ENCODE measurements around the gene DOCK2.

DNA sequence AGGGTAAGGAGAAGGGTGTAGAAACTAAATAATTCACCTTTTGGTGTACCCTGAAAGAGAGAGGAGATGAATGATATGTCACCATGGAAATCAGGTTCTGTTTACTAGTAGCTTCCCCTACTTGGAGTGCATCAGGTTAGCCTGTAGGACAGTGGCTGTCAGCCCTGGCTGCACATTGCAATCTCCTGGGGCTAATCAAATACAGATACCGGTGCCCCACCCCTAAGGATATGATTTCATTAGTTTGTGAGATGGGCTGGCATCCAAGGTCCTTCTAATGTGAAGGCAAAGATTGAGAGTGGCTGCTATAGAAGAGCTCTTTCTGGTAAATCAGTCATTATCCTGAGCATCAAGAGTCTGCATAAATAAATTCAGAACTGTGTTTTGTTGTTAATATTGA is 296.1 kb downstream of the DOCK2 start:
- TF ChIP-seq SIN3A (conservative IDR thresholded peaks at IDR 0.05 in 1 of 2, IDR thresholded peaks at IDR 0.05 in 1 of 2; ENCODE audit: low read depth in 1 of 2, low read length in 2 of 2) (no peak), SRF (IDR thresholded peaks at IDR 0.05; ENCODE audit: low read depth, low read length) (no peak), JUND (IDR thresholded peaks at IDR 0.05; ENCODE audit: low read length) (no peak), KDM1A (IDR thresholded peaks at IDR 0.05; ENCODE audit: borderline replicate concordance, low read length) (no peak), ZNF274 (IDR thresholded peaks at IDR 0.05; ENCODE audit: borderline replicate concordance, extremely low read depth, low read length) (no peak), CHD2 (IDR thresholded peaks at IDR 0.05; ENCODE audit: low read length) (no peak), EZH2 (IDR thresholded peaks at IDR 0.05; ENCODE audit: low read depth, low read length, severe bottlenecking) (no peak)
- TF ChIP-seq, protein P1, sequence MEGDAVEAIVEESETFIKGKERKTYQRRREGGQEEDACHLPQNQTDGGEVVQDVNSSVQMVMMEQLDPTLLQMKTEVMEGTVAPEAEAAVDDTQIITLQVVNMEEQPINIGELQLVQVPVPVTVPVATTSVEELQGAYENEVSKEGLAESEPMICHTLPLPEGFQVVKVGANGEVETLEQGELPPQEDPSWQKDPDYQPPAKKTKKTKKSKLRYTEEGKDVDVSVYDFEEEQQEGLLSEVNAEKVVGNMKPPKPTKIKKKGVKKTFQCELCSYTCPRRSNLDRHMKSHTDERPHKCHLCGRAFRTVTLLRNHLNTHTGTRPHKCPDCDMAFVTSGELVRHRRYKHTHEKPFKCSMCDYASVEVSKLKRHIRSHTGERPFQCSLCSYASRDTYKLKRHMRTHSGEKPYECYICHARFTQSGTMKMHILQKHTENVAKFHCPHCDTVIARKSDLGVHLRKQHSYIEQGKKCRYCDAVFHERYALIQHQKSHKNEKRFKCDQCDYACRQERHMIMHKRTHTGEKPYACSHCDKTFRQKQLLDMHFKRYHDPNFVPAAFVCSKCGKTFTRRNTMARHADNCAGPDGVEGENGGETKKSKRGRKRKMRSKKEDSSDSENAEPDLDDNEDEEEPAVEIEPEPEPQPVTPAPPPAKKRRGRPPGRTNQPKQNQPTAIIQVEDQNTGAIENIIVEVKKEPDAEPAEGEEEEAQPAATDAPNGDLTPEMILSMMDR (IDR thresholded peaks at IDR 0.05; ENCODE audit: control extremely low read depth in 1 of 3, insufficient read depth in 1 of 3, low read depth in 1 of 3, low read length in 3 of 3): no peak
- TF ChIP-seq, protein P2, sequence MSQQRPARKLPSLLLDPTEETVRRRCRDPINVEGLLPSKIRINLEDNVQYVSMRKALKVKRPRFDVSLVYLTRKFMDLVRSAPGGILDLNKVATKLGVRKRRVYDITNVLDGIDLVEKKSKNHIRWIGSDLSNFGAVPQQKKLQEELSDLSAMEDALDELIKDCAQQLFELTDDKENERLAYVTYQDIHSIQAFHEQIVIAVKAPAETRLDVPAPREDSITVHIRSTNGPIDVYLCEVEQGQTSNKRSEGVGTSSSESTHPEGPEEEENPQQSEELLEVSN (IDR thresholded peaks at IDR 0.05): no peak
- TF ChIP-seq, protein P3, sequence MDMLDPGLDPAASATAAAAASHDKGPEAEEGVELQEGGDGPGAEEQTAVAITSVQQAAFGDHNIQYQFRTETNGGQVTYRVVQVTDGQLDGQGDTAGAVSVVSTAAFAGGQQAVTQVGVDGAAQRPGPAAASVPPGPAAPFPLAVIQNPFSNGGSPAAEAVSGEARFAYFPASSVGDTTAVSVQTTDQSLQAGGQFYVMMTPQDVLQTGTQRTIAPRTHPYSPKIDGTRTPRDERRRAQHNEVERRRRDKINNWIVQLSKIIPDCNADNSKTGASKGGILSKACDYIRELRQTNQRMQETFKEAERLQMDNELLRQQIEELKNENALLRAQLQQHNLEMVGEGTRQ (IDR thresholded peaks at IDR 0.05; ENCODE audit: low read length): no peak
